GM13976 (cell line): Measurements from ENCODE around the gene AP3B1.
A peak's percentile ranks its signal among the peaks of the same experiment; 100 is the strongest.

ENCODE experiments used
- DNase-seq: peaks from one replicate; pipeline ENCODE4 v3.0.0; 2012; ENCODE audit warnings: low spot score
- in situ Hi-C: fragments of 300-500 bp; cut with MboI; formaldehyde crosslinking; loops from one replicate; pipeline ENCODE4 v1.12.0; 2022; ENCODE audit warnings: low sequenced_read_pairs, mixed read lengths, inconsistent platforms; ENCODE audit not compliant: unreplicated experiment
- TF ChIP-seq, protein P1 (sequence below): IDR thresholded peaks from 2 replicates; pipeline ENCODE4 v1.5.1; 2012; ENCODE audit warnings: borderline replicate concordance, mild to moderate bottlenecking; ENCODE audit not compliant: insufficient read depth; ENCODE audit errors: extremely low read depth, missing control alignments, control extremely low read depth

AP3B1 gene, protein sequence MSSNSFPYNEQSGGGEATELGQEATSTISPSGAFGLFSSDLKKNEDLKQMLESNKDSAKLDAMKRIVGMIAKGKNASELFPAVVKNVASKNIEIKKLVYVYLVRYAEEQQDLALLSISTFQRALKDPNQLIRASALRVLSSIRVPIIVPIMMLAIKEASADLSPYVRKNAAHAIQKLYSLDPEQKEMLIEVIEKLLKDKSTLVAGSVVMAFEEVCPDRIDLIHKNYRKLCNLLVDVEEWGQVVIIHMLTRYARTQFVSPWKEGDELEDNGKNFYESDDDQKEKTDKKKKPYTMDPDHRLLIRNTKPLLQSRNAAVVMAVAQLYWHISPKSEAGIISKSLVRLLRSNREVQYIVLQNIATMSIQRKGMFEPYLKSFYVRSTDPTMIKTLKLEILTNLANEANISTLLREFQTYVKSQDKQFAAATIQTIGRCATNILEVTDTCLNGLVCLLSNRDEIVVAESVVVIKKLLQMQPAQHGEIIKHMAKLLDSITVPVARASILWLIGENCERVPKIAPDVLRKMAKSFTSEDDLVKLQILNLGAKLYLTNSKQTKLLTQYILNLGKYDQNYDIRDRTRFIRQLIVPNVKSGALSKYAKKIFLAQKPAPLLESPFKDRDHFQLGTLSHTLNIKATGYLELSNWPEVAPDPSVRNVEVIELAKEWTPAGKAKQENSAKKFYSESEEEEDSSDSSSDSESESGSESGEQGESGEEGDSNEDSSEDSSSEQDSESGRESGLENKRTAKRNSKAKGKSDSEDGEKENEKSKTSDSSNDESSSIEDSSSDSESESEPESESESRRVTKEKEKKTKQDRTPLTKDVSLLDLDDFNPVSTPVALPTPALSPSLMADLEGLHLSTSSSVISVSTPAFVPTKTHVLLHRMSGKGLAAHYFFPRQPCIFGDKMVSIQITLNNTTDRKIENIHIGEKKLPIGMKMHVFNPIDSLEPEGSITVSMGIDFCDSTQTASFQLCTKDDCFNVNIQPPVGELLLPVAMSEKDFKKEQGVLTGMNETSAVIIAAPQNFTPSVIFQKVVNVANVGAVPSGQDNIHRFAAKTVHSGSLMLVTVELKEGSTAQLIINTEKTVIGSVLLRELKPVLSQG

DNA sequence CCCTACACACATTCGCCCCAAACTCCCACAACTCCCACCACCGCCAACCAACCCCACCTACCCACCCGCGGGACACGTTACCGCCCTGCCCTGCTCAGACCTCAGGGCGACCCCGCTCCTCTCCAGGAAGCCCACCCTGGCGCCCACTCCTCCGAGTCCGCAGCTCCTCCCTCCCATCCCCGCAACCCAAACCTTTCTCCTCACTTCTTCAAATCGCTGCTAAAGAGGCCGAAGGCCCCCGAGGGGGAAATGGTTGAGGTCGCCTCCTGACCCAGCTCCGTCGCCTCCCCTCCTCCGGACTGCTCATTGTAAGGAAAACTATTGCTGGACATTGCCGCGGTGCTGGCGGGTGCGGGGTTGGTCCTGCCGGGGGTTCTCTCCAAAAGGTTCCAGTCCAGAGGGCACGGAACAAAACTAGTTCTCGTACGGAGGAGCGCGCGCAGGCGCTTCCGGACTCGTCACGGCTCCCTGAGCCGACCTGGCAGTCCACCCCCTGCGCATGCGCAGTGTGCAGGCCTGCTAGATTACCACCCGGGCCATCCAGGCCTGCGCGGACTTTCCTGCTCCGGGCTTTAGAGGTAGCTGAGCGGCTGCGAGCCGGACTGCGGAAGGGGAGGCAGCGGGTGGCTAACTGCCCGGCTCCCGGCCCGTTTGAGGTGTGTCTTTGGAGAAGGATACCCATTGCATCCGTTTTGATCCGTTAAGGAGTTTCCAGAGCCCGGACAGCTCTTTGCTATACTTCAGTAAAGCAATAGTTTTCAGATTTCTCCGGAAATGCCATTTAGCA lies at the start of gene AP3B1:
TSS of gene AP3B1 (minus strand) at position 451 of the 787 bp plus-strand sequence. CDS start at position 332, 119 bp downstream.
- TF ChIP-seq, protein P1, sequence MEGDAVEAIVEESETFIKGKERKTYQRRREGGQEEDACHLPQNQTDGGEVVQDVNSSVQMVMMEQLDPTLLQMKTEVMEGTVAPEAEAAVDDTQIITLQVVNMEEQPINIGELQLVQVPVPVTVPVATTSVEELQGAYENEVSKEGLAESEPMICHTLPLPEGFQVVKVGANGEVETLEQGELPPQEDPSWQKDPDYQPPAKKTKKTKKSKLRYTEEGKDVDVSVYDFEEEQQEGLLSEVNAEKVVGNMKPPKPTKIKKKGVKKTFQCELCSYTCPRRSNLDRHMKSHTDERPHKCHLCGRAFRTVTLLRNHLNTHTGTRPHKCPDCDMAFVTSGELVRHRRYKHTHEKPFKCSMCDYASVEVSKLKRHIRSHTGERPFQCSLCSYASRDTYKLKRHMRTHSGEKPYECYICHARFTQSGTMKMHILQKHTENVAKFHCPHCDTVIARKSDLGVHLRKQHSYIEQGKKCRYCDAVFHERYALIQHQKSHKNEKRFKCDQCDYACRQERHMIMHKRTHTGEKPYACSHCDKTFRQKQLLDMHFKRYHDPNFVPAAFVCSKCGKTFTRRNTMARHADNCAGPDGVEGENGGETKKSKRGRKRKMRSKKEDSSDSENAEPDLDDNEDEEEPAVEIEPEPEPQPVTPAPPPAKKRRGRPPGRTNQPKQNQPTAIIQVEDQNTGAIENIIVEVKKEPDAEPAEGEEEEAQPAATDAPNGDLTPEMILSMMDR = no peak
- in situ Hi-C loops = loop anchor here (10.0 kb wide), 1 partner anchor 60 kb away; no protein-coding TSS in a partner anchor
- peak; percentile 98 for DNase-seq

DNA sequence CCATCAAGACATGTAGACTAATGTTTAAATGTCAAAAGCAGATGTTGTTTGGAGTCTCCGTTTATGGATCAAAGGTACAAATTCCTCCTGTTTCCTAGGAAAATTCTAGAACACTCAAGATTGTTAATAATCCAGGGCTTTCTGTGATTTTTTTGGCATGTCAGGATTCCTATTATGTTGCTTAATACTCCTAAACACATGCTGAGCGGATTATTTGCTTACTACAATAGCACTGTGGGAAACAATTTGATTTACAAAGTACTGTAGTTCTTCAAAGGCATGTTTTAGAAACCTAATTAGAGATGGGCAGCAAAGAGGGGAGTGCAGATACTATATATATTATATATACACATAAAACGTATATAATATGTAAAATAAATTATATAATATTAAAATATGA lies 46.9 kb upstream of the AP3B1 start:
- in situ Hi-C loops = no loop called here
- DNase-seq = no peak
- TF ChIP-seq, protein P1 = no peak

DNA sequence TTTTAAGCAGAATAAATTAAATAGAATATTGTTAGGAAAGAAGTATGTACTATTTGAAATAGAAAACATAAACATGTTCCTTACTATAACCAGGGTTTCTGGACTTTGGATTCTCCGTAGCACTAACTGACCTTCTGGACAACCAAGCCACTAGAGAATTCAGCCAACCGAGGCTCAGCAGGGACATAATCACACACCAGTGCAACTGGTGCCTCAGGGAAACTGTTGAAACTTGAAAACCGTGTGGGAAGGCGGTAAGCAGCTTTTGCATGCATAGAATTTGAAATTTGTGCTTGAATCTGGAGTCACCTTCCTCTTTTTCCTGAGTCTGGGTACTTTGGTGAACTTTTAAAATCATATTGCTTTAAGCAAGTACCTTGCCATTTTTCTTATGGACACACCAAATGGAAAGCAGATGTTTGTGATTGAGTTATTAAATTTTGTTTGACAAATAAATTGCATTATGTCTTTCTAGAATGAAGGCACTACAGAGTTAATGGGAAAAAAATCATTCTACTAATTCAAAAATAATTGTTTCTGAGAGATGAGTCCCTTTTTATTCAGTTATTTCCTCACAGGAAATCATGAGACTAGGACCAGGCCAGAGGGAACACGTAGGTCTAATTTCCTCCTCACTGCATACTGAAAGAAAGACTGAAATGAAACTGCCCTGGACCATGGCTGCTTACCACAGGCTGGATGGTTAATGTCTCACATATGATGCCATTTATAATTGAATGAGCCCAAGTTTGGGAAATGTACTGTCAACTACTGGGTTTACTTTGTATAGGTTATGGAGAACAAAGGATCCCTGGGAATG lies 45.3 kb upstream of the AP3B1 start:
- in situ Hi-C loops = no loop called here
- no peak for DNase-seq
- TF ChIP-seq, protein P1 = no peak

GRCh38 chr5:78336698-78337097 lies 42.2 kb upstream of the AP3B1 start:
- TF ChIP-seq, protein P1 = no peak
- DNase-seq = no peak
- in situ Hi-C loops = no loop called here

DNA sequence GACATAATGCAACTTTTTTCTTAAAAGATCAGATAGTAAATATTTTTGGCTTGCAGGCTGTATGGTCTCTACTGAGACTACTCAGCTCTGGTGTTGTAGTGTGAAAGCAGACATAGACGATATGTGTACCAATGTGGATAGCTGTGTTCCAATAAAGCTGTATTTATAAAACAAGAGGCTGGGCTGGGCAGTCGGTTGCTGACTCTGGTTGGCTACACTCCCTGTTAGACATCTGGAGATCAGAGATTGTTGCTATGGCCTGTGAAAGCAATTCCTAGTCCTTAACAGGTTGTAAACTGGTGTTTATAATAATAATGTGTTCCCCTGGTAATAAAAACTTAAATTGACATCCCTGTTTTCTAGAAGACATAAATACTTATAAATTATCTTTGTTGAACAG lies 41.5 kb upstream of the AP3B1 start:
- in situ Hi-C loops = no loop called here
- no peak for DNase-seq
- TF ChIP-seq, protein P1 = no peak
